Mucosa of descending colon (tissue), 3 donors: ENCODE results near the gene CELF5. TPM values are rescaled to one million over a fixed set of nuclear protein-coding genes. Genes with fewer than 3 reads are reported as not detected.

Experiments used
- ATAC-seq: fragments of 200-7000 bp; cut with Tn5 transposase; one replicate; pipeline ENCODE4 v1.9.1; 2020; ENCODE audit warnings: mild to moderate bottlenecking, moderate library complexity
- DNase-seq, 3 donors: peaks; one replicate each; pipeline ENCODE4 v3.0.0-alpha.2; 2020
- H3K36me3 ChIP-seq: fragments of 200-600 bp; one replicate; pipeline ENCODE4 v1.8.0; 2021; ENCODE audit warnings: low read depth, mild to moderate bottlenecking
- H3K4me1 ChIP-seq: fragments of 200-600 bp; one replicate; pipeline ENCODE4 v1.8.0; 2021; ENCODE audit warnings: low read depth, mild to moderate bottlenecking
- H3K4me3 ChIP-seq: fragments of 200-600 bp; one replicate; pipeline ENCODE4 v1.8.0; 2021; ENCODE audit warnings: mild to moderate bottlenecking
- H3K9me3 ChIP-seq: fragments of 200-600 bp; one replicate; pipeline ENCODE4 v1.8.0; 2021; ENCODE audit warnings: mild to moderate bottlenecking
- CTCF ChIP-seq: fragments of 200-600 bp; IDR thresholded peaks from one replicate; pipeline ENCODE4 v1.8.0; 2022; ENCODE audit warnings: antibody characterized with exemption, mild to moderate bottlenecking
- intact Hi-C, 2 donors: fragments of 100-400 bp; cut with DNase I in 1 of 2; cut with micrococcal nuclease in 1 of 2; formaldehyde crosslinking; loops; one replicate each; pipeline versions ENCODE4 v1.11.0 to v1.11.1; 2022; cut with DNase I, micrococcal nuclease
- total RNA-seq, 3 donors: library from RNA; stranded (reverse); fragmentation: NEBNext Ultra II Directional in 2 of 3; extraction: Animal tissue kit (Norgen Biotek cat#: 25700) in 2 of 3; gene quantifications; one replicate each; pipeline versions ENCODE4 v1.2.1 to v1.2.4, GENCODE V29; 2021 to 2023
- donor health status: DM: no; HTN: no; CAD: no; lungs with moderate emphysema.
- donor health status: DM: no; HTN: no; CAD: no.
- donor health status: DM: no; HTN: yes; CAD: no.

Gene CELF5
- total RNA-seq, 3 donors from 2014 or later = 0.75 to 2.7 (median 0.79) TPM

DNA sequence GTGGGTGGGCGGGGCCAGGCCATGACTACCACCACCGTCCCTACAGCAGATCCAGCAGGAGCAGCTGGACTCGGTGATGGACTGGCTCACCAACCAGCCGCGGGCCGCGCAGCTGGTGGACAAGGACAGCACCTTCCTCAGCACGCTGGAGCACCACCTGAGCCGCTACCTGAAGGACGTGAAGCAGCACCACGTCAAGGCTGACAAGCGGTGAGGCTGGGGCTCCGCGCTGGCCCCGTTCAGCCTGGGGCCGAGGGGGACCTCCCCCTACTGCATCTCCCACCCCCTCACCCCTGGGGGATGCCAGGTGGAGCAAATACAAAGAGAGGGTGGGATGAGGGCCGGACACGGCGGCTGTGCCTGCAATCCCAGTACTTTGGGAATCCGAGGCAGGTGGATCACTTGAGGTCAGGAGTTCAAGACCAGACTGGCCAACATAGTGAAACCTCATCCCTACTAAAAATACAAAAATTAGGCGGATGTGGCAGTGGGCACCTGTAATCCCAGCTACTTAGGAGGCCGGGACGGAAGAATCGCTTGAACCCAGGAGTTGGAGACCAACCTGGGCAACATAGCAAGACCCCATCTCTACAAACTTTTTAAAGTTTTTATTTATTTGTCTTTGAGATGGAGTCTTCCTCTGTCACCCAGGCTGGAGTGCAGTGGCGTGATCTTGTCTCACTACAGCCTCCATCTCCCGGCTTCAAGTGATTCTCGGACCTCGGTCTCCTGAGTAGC lies 18.1 kb upstream of the CELF5 start:
- no peak overlapping the region for H3K4me3 ChIP-seq
- intact Hi-C loops = no loop called here
- no peak for TF ChIP-seq CTCF
- no peaks in the 10 kb centered on the region for H3K36me3 ChIP-seq
- no peaks in the 10 kb centered on the region for H3K4me1 ChIP-seq
- no peak for ATAC-seq
- H3K9me3 ChIP-seq = no peaks in the 10 kb centered on the region
- DNase-seq = no peak

DNA sequence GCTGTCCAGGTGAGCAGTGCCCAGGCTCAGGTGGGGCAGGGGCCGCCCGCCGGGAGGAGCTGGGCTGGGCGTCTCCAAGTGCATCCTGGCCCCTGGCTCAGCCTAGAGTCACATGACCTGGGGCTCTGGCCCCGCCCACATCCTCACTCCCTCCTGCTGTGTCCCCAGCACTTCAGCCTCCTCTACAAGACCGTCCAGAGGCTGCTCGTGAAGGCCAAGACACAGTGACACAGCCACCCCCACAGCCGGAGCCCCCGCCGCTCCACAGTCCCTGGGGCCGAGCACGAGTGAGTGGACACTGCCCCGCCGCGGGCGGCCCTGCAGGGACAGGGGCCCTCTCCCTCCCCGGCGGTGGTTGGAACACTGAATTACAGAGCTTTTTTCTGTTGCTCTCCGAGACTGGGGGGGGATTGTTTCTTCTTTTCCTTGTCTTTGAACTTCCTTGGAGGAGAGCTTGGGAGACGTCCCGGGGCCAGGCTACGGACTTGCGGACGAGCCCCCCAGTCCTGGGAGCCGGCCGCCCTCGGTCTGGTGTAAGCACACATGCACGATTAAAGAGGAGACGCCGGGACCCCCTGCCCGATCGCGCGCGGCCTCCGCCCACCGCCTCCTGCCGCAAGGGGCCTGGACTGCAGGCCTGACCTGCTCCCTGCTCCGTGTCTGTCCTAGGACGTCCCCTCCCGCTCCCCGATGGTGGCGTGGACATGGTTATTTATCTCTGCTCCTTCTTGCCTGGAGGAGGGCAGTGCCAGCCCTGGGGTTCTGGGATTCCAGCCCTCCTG lies 16.8 kb upstream of the CELF5 start:
- TF ChIP-seq CTCF = no peak
- H3K4me3 ChIP-seq = no peak overlapping the region
- intact Hi-C loops = no loop called here
- ATAC-seq (no peak), DNase-seq (no peak)
- no peaks in the 10 kb centered on the region for H3K36me3 ChIP-seq
- no peaks in the 10 kb centered on the region for H3K4me1 ChIP-seq
- H3K9me3 ChIP-seq = no peaks in the 10 kb centered on the region

DNA sequence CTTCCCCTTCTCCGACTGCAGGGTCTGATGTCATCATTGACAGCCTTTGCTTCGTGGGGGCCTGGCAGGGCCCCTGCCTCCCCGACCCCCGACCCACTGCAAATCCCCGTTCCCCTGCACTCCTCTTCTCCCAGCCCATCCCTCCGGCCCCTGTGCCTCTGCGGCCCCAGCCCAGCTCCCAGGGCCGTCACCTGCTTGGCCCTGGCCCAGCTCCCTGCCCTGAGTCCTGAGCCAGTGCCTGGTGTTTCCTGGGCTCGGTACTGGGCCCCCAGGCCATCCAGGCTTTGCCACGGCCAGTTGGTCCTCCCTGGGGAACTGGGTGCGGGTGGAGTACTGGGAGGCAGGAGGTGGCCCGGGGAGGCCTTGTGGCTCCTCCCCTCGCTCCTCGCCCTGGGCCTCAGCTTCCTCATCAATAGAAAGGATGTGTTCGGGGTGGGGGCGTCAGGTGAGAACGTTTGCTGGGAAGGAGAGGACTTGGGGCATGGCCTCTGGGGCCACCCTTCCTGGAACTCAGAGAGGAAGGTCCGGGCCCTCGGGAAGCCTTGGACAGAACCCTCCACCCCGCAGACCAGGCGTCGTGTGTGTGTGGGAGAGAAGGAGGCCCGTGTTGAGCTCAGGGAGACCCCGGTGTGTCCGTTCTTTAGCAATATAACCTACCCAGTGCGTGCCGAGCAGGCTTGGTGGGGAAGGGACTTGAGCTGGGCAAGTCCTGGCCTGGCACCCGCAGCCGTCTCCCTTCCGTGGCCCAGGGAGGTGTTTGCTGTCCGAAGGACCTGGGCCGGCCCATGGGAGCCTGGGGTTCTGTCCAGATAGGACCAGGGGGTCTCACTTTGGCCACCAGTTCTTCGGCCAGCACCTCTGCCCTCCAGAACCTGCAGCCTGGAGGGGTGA lies 15.9 kb upstream of the CELF5 start:
- no peak for ATAC-seq
- no peak overlapping the region for H3K4me3 ChIP-seq
- no peak for TF ChIP-seq CTCF

DNA sequence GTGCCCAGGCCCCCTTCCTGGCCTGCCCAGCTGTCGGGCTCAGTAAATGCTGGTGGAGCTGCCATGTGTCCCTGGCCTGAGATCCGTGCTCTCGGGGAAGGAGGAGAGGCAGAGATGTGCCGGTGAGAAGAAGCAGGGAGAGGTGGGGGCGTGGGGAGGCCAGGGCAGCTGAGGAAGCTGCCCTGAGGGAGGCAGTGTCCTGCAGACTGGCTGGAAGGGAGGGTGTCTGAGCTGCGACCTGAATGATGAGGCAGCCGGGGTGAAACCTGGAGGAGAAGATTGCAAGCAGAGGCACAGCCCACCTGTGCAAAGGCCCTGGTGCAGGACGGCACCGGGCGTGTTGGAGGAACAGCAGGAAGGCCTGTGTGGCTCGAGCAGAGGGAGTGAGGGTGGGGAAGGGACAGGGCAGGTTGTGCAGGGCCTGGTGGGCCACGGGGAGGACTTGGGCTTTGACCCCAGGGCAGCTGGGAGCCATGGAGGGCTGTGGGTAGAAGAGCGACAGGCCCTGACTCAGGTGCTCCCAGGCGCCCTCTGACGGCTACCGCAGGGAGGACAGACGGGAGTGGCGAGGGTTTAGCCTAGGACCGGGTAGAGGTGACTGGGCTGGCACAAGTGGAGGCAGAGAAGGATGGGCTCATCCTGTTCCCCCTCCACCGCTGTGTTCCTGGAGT lies 14.0 kb upstream of the CELF5 start:
- no peak overlapping the region for H3K4me3 ChIP-seq
- ATAC-seq (peak; percentile 91), DNase-seq (peak in 2 of 3 donors; percentile 76 to 82)
- intact Hi-C loops = no loop called here
- TF ChIP-seq CTCF = peak; percentile 54
- no peaks in the 10 kb centered on the region for H3K4me1 ChIP-seq
- H3K9me3 ChIP-seq = no peaks in the 10 kb centered on the region
- H3K36me3 ChIP-seq = no peaks in the 10 kb centered on the region

More for the DNA sequence above, 15.9 kb upstream of the CELF5 start:
- DNase-seq = no peak
- H3K9me3 ChIP-seq = no peaks in the 10 kb centered on the region
- H3K4me1 ChIP-seq = no peaks in the 10 kb centered on the region
- intact Hi-C loops = no loop called here
- H3K36me3 ChIP-seq = no peaks in the 10 kb centered on the region

- TF ChIP-seq CTCF = no peak
- ATAC-seq = no peak
- intact Hi-C loops = no loop called here
- H3K9me3 ChIP-seq = no peaks in the 10 kb centered on the region
- no peaks in the 10 kb centered on the region for H3K4me1 ChIP-seq
- no peak for DNase-seq
- H3K36me3 ChIP-seq = no peaks in the 10 kb centered on the region
- H3K4me3 ChIP-seq = no peak overlapping the region
Measured at GRCh38 chr19:3211191-3211590, 13.3 kb upstream of the CELF5 start.
